Activated CD4-positive, alpha-beta T cell treated with anti-CD3 and anti-CD28 coated beads, Interleukin-2, amount 50 U/mL, for 4 hours (primary cell): Measurements from ENCODE around the gene WWOX.

Experiments used
- DNase-seq, 2 experiments: peaks; one replicate each; pipeline ENCODE4 v3.0.0-alpha.2; 2020

The WWOX gene

GRCh38 chr16:78718141-78718540 lies 618.7 kb downstream of the WWOX start:
- no peak for DNase-seq

DNA sequence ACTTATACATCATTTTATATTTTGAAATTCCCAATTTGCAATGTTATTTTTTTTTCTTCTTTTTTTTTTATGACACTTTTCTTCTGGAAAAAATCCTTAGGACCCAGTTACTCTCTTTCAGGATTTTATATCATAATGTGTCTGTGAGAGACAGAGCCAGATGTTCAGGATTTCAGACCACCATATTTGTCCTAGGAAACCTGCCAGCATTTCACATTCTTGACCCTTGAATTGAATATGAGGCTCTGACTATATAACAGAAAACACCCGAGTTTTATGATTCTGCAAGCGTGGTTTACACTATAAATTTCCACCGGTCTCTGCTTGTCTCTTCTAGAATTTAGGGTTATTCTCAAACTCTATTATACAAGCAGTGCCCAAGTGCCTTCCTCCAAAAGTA lies 621.0 kb downstream of the WWOX start:
- no peak for DNase-seq

DNA sequence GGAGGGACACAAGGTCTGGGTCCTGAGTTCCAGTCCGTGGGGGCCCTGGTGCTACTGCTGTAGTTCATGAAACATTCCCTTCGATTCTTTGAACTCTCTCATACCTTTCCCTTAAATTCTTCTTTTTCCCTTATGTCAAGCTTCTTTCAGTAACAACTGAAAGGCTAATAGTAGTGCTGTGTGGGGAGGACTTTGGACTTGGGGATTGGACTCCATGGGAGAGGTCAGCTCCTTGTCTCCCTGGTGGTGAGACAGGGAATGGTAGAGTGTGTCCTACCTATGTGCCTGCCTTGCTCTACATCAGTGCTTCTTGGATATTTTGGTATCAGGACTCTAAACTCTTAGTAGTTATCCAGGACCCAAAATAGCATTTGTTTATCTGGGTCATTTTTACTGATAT lies 628.1 kb downstream of the WWOX start:
- DNase-seq, result no peak

DNA sequence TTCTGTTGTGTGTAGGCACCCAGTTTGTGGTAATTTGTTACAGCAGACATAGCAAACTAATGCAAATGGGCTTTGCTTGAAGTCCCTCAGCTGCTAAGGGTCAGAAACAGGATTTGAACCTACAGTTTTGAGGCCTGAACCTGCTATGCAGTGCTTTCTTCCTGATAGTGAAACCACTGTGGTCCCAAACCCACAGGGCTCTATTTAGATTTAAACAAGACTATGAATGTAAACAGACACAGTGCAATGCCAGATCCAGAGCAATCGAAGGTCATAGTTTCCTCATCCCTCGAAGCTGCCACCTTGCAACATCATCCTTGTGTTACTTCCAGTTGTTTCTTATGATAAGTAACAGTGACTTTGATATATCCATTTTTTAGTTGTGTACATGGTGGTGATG lies 630.2 kb downstream of the WWOX start:
- DNase-seq, result no peak

DNA sequence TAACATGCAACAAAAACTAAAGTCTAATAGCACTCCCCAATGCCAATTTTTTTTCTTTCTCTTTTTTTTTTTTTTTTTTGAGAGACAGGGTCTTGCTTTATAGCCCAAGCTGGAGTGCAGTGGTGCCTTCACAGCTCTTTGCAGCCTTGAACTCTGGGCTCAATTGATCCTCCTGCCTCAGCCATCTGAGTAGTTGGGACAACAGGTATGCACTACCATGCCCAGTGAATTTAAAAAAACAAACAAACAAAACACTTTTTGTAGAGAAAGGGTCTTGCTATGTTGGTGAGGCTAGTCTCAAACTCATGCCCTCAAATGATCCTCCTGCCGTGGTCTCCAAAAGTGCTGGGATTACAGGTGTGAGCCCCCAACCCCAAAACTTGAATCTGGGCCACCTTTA lies 632.3 kb downstream of the WWOX start:
- DNase-seq, result no peak

DNA sequence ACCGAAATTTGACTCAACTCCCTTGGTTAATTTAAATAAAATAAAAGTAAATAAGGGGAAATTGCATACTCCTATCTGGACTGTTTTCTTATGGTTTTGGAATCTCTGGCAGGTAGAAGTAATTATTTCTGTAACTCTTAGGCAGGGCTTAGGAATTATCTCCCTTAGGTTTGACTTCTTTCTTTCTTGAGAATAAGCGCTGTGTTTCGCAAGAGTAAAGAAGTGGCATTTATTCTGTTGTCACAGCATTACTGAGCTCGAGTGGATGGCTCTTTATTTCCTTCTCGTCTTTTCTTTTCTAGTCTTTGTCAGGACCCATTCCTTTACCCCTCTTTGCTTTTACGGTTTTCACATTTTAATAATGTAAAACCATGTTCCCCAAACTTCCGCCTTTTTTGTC lies 633.2 kb downstream of the WWOX start:
- DNase-seq, result no peak

GRCh38 chr16:78735337-78735736 lies 635.9 kb downstream of the WWOX start:
- DNase-seq, result no peak

DNA sequence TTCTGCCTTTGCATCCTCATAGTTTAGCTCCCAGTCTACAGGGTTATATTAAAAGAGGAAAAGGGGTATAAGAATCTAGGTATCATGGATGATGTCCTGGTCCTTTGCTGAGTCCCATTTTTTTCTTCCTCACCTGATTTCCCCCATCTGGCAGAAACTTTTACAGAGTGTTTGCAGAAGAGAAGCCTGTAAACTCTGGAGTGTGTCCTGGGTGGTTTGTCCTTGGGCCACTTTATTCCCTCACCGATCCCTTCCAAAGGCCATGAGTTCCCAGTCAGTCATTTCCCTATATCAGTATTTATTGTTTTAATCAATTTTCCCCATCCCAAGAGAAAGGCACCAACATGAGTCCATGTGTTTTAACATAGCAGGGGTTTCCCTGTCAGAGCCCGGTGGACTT lies 638.2 kb downstream of the WWOX start:
- no peak for DNase-seq

GRCh38 chr16:78738557-78738956 lies 639.1 kb downstream of the WWOX start:
- DNase-seq, result no peak

DNA sequence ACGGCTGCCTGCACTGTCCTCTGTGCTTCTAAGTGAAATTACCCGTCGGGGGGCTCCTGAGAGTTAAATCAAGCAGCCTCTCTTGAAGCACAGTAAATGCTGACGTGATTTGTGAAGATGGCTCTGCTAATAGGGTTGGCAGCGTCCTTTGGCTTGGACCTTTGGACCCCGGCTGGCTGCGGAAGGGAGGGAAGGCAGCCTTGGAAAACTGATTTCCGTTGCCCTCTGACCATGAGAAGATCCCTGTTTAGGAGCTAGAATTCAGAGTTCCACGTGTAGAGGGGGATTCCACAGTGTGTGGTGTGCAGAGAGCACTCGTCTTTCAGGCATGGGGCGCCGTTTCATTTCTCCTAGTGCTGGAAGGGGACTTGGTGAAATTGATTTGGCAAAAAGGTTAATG lies 640.8 kb downstream of the WWOX start:
- no peak for DNase-seq

GRCh38 chr16:78742501-78743283 lies 643.2 kb downstream of the WWOX start:
- peak; percentile 78 to 84 for DNase-seq

DNA sequence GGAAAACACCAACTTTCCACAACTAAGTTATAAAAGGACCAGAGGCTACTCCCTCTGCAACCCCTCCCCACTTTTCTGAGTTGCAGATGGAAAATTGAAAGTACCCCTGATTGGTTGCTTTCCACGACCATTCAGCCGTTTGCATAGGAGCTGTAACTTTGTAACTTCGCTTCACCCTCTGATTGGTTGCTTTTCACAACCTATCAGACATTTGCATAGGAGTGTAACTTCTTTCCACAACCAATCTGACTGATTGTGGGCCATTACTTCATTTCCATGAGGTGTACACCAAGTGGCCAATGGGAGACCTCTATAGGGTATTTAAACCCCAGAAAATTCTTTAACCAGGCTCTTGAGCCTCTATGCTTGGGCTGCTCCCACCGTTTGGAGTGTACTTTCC lies 644.1 kb downstream of the WWOX start:
- no peak for DNase-seq

DNA sequence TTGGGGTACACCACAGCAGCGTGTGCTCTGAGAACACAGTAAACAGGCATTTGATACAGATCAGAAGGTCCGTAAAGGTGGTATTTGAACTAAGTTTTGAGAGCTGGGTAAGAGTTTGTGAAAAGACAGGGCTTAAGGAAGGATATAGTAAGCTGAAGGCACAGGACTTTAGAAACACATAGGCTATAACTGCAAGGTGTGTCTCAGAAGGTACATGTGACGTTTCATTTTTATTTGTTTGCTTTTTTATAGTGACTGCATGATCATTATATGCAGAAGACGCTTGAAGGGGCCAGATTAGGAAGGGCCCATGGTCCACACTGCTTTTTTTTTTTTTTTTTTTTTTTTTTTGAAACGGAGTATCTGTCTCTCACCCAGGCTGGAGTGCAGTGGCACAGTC lies 644.6 kb downstream of the WWOX start:
- no peak for DNase-seq

DNA sequence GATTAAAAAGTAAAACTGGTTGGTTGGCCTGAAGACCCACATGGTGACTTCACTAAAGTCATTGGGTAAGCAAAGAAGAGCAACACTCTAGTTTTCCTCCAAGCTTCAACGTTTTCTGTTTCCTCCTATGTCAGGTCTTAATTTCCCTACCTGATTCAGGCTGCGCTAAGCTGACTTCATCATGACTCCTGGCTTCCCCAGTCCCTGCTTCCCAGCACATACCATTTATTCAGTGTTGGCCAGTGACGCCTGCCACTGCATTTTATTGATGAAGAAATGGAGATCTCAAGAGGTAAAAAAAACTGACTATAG lies 645.3 kb downstream of the WWOX start:
- DNase-seq, result no peak

DNA sequence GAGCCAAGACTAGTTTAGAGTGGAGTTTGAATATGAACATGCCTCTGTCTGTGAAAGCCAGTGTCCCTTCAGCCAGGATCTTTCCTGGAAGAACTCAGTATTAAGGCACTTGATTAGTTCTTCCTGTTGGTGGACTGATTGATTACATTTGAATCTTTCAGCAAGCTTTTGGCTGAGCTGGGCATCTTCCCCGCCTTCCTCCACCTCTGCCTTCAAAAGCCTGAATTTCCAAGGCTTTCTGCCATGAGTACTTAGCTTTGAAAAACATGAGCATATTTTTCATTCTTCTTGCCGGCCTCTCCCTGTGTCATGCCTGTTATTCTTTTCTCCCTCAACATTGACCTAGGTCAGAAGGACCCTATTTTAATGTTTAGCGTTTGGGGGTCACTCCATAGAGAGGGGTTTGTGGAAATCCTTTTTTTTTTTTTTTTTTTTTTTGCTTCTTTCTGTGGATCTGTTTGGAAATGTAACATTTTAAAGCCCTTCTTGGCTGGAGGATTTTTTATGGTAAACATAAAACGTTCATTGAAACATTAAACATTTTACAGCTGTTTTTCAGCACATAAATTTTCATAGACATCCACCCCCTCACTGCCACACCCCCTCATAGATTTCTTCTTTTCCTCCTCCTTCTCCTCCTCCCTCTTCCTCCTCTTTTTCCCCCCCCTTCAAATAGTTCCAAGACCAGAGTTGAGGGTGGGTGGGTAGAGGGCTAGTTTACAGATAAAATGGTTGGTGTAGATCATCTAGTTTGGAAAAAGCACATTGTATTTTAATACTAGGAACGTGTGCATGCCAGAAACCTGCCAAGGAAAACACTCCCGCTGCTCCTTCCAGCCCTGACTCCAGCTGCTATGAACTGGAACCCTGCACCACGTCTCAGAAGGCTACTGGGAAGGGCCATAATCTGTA lies 645.9 kb downstream of the WWOX start:
- no peak for DNase-seq

DNA sequence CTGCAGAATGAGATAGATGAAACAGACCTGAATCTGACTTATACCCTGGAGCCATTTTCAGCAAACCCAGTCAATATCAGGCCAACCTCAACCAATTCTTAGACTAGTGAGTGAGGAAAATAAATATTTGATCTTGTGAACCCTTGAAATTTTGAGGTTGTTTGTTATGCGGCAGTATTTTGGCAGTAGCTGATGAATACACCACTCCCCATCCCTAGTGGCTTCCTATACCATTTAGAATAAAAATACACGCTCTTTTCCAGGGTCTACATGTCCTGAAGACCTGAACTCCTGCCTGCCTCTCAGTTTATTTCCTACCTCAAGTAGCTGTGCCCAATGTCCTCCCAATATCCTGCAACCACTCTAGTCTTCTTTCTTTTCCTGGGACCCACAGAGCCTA lies 647.3 kb downstream of the WWOX start:
- no peak for DNase-seq

- DNase-seq, result no peak
These were observed 648.9 kb downstream of the WWOX start for GRCh38 chr16:78748220-78748929.

GRCh38 chr16:78749745-78750268 lies 650.4 kb downstream of the WWOX start:
- no peak for DNase-seq

GRCh38 chr16:78750611-78751010 lies 651.2 kb downstream of the WWOX start:
- DNase-seq, result no peak

DNA sequence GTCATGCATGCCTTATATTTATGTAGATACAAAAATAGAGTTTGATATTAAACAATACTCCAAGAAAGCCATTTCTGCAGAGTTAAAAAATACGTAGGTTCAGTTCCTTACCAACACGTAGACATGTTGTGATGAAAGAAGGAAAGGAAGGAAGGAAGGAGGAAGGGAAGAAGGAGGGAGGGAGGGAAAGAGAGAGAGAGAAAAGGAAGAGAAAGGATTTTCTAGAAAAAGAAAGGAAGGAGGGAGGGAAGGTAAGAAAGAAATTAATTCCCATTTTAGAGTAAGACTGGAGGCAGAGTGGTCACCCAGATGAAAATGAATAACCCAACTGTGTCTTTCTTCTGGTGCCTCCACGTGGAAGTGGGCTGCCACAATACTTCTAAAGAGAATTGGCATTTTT lies 652.1 kb downstream of the WWOX start:
- no peak for DNase-seq

- DNase-seq, result no peak
These were observed 655.3 kb downstream of the WWOX start for GRCh38 chr16:78754713-78755112.

- DNase-seq, result no peak
These were observed 656.6 kb downstream of the WWOX start for GRCh38 chr16:78755751-78756661.
